ENCODE measurements around the gene RAB42. TPM values are rescaled to one million over a fixed set of nuclear protein-coding genes. Genes with fewer than 3 reads are reported as not detected.
"Not testable (repeated sequence)": the region's sequence is repeated elsewhere in the genome, so short reads cannot be mapped to it uniquely, and the experiment has no call there.

The RAB42 gene
- total RNA-seq, 1 experiment from 2014 or later: 14.1 TPM

GRCh38 chr1:28579401-28579800, 12.7 kb upstream of the RAB42 start:
- Histone ChIP-seq H3K36me3 (peaks cover 48% of the 10 kb centered on the region), H3K4me3 (peak overlapping the region; percentile 95), H3K27me3 (no peaks in the 10 kb centered on the region), H3K9me3 (no peaks in the 10 kb centered on the region)
- DNase-seq: no peak

GRCh38 chr1:28580722-28581530, 11.1 kb upstream of the RAB42 start:
- Histone ChIP-seq H3K9me3 (no peaks in the 10 kb centered on the region), H3K36me3 (peaks cover 48% of the 10 kb centered on the region), H3K4me3 (peak overlapping the region; percentile 95), H3K27me3 (no peaks in the 10 kb centered on the region)
- DNase-seq: no peak

- Histone ChIP-seq H3K4me3 (peak overlapping the region; percentile 95), H3K27me3 (no peaks in the 10 kb centered on the region), H3K36me3 (peaks cover 47% of the 10 kb centered on the region), H3K9me3 (no peaks in the 10 kb centered on the region)
- DNase-seq: peak; percentile 97
Observed at GRCh38 chr1:28581531-28582247, 10.4 kb upstream of the RAB42 start.

- Histone ChIP-seq H3K4me3 (peak overlapping the region; percentile 95), H3K36me3 (peaks cover 41% of the 10 kb centered on the region), H3K9me3 (no peaks in the 10 kb centered on the region), H3K27me3 (no peaks in the 10 kb centered on the region)
- DNase-seq: no peak
Observed at GRCh38 chr1:28582248-28582615, 9.8 kb upstream of the RAB42 start.

GRCh38 chr1:28586585-28587391, 5.3 kb upstream of the RAB42 start:
- not testable (repeated sequence) for H3K27me3 ChIP-seq, H3K4me3 ChIP-seq, DNase-seq, H3K36me3 ChIP-seq, H3K9me3 ChIP-seq

- Histone ChIP-seq H3K9me3 (no peaks in the 10 kb centered on the region), H3K4me3 (peak overlapping the region; percentile 46), H3K36me3 (no peaks in the 10 kb centered on the region), H3K27me3 (no peaks in the 10 kb centered on the region)
- no peak for DNase-seq
Observed at GRCh38 chr1:28592321-28593071, 431 bp downstream of the RAB42 start.

- not testable (repeated sequence) for DNase-seq, H3K4me3 ChIP-seq, H3K9me3 ChIP-seq, H3K36me3 ChIP-seq, H3K27me3 ChIP-seq
Observed at GRCh38 chr1:28593988-28594356, 1.9 kb downstream of the RAB42 start.

- H3K4me3 ChIP-seq, H3K9me3 ChIP-seq, H3K27me3 ChIP-seq, H3K36me3 ChIP-seq: not testable (repeated sequence)
- peak; percentile 95 for DNase-seq
Observed at GRCh38 chr1:28594686-28595411, 2.8 kb downstream of the RAB42 start.

GRCh38 chr1:28595412-28596191, 3.5 kb downstream of the RAB42 start:
- no peak overlapping the region for H3K4me3 ChIP-seq
- DNase-seq: no peak
- no peaks in the 10 kb centered on the region for H3K9me3 ChIP-seq
- no peaks in the 10 kb centered on the region for H3K27me3 ChIP-seq
- no peaks in the 10 kb centered on the region for H3K36me3 ChIP-seq

GRCh38 chr1:28596276-28596675, 4.2 kb downstream of the RAB42 start:
- H3K36me3 ChIP-seq, H3K4me3 ChIP-seq, DNase-seq, H3K9me3 ChIP-seq, H3K27me3 ChIP-seq: not testable (repeated sequence)

GRCh38 chr1:28601696-28602095, 9.6 kb downstream of the RAB42 start:
- Histone ChIP-seq H3K27me3 (no peaks in the 10 kb centered on the region), H3K4me3 (no peak overlapping the region), H3K36me3 (peaks cover 11% of the 10 kb centered on the region), H3K9me3 (no peaks in the 10 kb centered on the region)
- peak; percentile 82 for DNase-seq

GRCh38 chr1:28602536-28603439, 10.7 kb downstream of the RAB42 start:
- Histone ChIP-seq H3K9me3 (no peaks in the 10 kb centered on the region), H3K27me3 (no peaks in the 10 kb centered on the region), H3K36me3 (peaks cover 14% of the 10 kb centered on the region), H3K4me3 (no peak overlapping the region)
- peak; percentile 49 for DNase-seq

- H3K27me3 ChIP-seq: no peaks in the 10 kb centered on the region
- H3K9me3 ChIP-seq: no peaks in the 10 kb centered on the region
- DNase-seq: no peak
- peaks cover 14% of the 10 kb centered on the region for H3K36me3 ChIP-seq
- no peak overlapping the region for H3K4me3 ChIP-seq
Observed at GRCh38 chr1:28604411-28604810, 12.3 kb downstream of the RAB42 start.

- H3K9me3 ChIP-seq: no peaks in the 10 kb centered on the region
- DNase-seq: no peak
- H3K4me3 ChIP-seq: no peak overlapping the region
- H3K36me3 ChIP-seq: peaks cover 14% of the 10 kb centered on the region
- no peaks in the 10 kb centered on the region for H3K27me3 ChIP-seq
Observed at GRCh38 chr1:28604962-28605361, 12.9 kb downstream of the RAB42 start.

GRCh38 chr1:28606771-28607170, 14.7 kb downstream of the RAB42 start:
- H3K36me3 ChIP-seq: peaks cover 18% of the 10 kb centered on the region
- no peak for DNase-seq
- no peaks in the 10 kb centered on the region for H3K9me3 ChIP-seq
- no peak overlapping the region for H3K4me3 ChIP-seq
- H3K27me3 ChIP-seq: no peaks in the 10 kb centered on the region

Measured in MG63 (cell line).